GM13976 (cell line): ENCODE data around the gene TTC17.
"Not testable (repeated sequence)": the region's sequence is repeated elsewhere in the genome, so short reads cannot be mapped to it uniquely, and the experiment has no call there.

ENCODE experiments used
- DNase-seq: peaks from one replicate; pipeline ENCODE4 v3.0.0; 2012; ENCODE audit warnings: low spot score
- CTCF ChIP-seq: IDR thresholded peaks from 2 replicates; pipeline ENCODE4 v1.5.1; 2012; ENCODE audit warnings: borderline replicate concordance, mild to moderate bottlenecking; ENCODE audit not compliant: insufficient read depth; ENCODE audit errors: extremely low read depth, missing control alignments, control extremely low read depth
- in situ Hi-C: fragments of 300-500 bp; cut with MboI; formaldehyde crosslinking; loops from one replicate; pipeline ENCODE4 v1.12.0; 2022; ENCODE audit warnings: low sequenced_read_pairs, mixed read lengths, inconsistent platforms; ENCODE audit not compliant: unreplicated experiment

The TTC17 gene

GRCh38 chr11:43467958-43468357 is 109.2 kb downstream of the TTC17 start:
- in situ Hi-C loops = no loop called here
- no peak for DNase-seq
- no peak for TF ChIP-seq CTCF

GRCh38 chr11:43477491-43477890 is 118.8 kb downstream of the TTC17 start:
- DNase-seq, in situ Hi-C loops: not testable (repeated sequence)

GRCh38 chr11:43486141-43486540 is 127.4 kb downstream of the TTC17 start:
- DNase-seq = no peak
- in situ Hi-C loops = no loop called here
- no peak for TF ChIP-seq CTCF

GRCh38 chr11:43489869-43490465 is 131.2 kb downstream of the TTC17 start:
- no peak for DNase-seq
- TF ChIP-seq CTCF = no peak
- in situ Hi-C loops = no loop called here

- no peak for TF ChIP-seq CTCF
- in situ Hi-C loops = no loop called here
- no peak for DNase-seq
Observed at GRCh38 chr11:43492701-43493100, 134.0 kb downstream of the TTC17 start.

- in situ Hi-C loops = no loop called here
- DNase-seq = no peak
- no peak for TF ChIP-seq CTCF
Observed at GRCh38 chr11:43493431-43493830, 134.7 kb downstream of the TTC17 start.

- TF ChIP-seq CTCF = no peak
- in situ Hi-C loops = no loop called here
- no peak for DNase-seq
Observed at GRCh38 chr11:43497144-43497543, 138.4 kb downstream of the TTC17 start.

- TF ChIP-seq CTCF = no peak
- in situ Hi-C loops = no loop called here
Observed at GRCh38 chr11:43498561-43498960, 139.8 kb downstream of the TTC17 start.

More at GRCh38 chr11:43498561-43498960, 139.8 kb downstream of the TTC17 start:
- no peak for DNase-seq
